Activated CD4-positive, alpha-beta T cell treated with anti-CD3 and anti-CD28 coated beads, Interleukin-2, amount 10 ng/mL, durations not matched to agents 7 days and 5 days (primary cell): ENCODE results near the gene RAB32. TPM values are rescaled to one million over a fixed set of nuclear protein-coding genes. Genes with fewer than 3 reads are reported as not detected.
"Not testable (repeated sequence)": the region's sequence is repeated elsewhere in the genome, so short reads cannot be mapped to it uniquely, and the experiment has no call there.

Experiments
- CTCF ChIA-PET: fragments of 350-600 bp; sonication (Branson Sonifier 250); formaldehyde crosslinking; loops from one replicate; lab custom pipeline; 2021; ENCODE audit warnings: antibody characterized with exemption; lab: Charles Lee
- POLR2A ChIA-PET: fragments of 350-600 bp; sonication (Branson Sonifier 250); formaldehyde crosslinking; loops from one replicate; lab custom pipeline; 2021; ENCODE audit warnings: antibody characterized with exemption; lab: Charles Lee
- DNase-seq: peaks from one replicate; pipeline ENCODE4 v3.0.0-alpha.2; 2020
- H3K27ac Mint-ChIP-seq: one replicate; pipeline ENCODE4 v1.8.0; 2021; ENCODE audit warnings: mild to moderate bottlenecking, moderate library complexity, mixed read lengths
- H3K27me3 Mint-ChIP-seq: one replicate; pipeline ENCODE4 v1.8.0; 2021; ENCODE audit warnings: mixed read lengths
- H3K36me3 Mint-ChIP-seq: one replicate; pipeline ENCODE4 v1.8.0; 2021; ENCODE audit warnings: low read depth, mixed read lengths
- H3K4me1 Mint-ChIP-seq: one replicate; pipeline ENCODE4 v1.8.0; 2021; ENCODE audit warnings: mixed read lengths
- H3K4me3 Mint-ChIP-seq: one replicate; pipeline ENCODE4 v1.8.0; 2021; ENCODE audit warnings: mild to moderate bottlenecking, moderate library complexity, mixed read lengths
- H3K9me3 Mint-ChIP-seq: one replicate; pipeline ENCODE4 v1.8.0; 2021; ENCODE audit warnings: mixed read lengths
- total RNA-seq, 2 experiments: library from RNA; stranded (reverse); gene quantifications; one replicate each; pipeline ENCODE4 v1.2.3, GENCODE V29; 2021

The RAB32 gene
- total RNA-seq, 2 experiments from 2014 or later, result 0.23 TPM; not detected in 1

GRCh38 chr6:146550911-146551310 lies 7.3 kb downstream of the RAB32 start:
- Mint-ChIP-seq H3K4me1 (no peaks in the 10 kb centered on the region), H3K9me3 (no peaks in the 10 kb centered on the region), H3K4me3 (no peak overlapping the region), H3K36me3 (no peaks in the 10 kb centered on the region), H3K27ac (no peak overlapping the region), H3K27me3 (peaks cover 4% of the 10 kb centered on the region)
- ChIA-PET POLR2A (no interaction called here), CTCF (interaction anchor here (0.6 kb wide), 1 partner anchor 14 kb away, joined by 3 read pairs; no protein-coding TSS in a partner anchor)
- DNase-seq, result no peak

DNA sequence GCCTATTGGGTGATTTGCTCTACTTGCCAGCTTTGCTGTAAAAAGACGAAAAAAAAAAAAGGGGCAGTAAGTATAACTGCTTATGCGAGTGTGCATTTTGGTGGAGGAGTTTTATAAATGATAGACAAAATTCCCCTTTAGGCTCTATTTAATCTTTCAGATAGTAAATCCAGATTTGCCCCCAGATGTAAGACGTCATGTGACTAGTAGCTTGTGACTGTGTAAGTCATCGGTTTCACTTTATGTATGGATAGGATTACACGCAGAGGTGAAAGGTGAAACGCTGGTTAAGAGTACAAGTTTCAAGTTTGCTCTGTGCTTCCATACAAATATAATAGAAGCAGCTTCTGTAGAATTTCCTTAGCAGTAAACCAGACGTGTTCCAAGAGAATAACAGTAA lies 7.9 kb downstream of the RAB32 start:
- Mint-ChIP-seq H3K9me3 (no peaks in the 10 kb centered on the region), H3K4me1 (no peaks in the 10 kb centered on the region), H3K4me3 (no peak overlapping the region), H3K27ac (no peak overlapping the region), H3K27me3 (peaks cover 2% of the 10 kb centered on the region), H3K36me3 (no peaks in the 10 kb centered on the region)
- ChIA-PET POLR2A (no interaction called here), CTCF (interaction anchor here (0.6 kb wide), 2 partner anchors 14 to 86 kb away, joined by 3 read pairs; no protein-coding TSS in a partner anchor)
- no peak for DNase-seq

DNA sequence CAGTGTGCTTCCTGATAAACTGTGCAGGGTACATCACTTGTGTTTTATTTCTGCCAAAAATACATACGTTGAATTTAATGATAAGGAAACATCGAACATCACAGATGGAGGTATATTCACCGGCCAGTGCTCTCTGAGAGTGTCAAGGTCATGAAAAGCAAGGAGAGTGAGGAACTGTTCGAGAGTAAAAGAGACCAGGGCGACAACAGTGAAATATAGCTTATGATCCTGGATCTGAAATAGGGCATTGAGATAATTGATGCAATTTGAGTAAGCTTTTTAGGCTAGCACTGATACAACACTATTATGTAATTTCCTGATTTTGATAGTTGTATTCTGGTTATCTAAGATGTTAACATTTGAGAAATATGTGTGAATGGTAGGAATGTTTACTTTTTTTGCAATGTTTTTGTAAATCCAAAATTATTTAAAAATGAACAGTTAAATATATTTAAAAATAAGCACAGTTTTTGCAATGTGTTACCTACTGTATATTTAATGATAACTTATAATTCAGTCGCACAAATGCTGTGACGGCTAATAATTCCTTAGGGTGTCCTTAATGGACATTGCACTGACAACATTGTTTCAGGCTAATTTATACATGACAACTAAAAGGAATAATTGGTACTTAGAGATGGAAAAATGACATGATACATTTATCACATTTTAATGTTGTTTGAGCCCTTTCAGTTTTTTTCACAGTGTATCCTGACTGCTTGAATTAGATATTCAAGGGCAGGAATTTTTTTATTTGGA lies 9.9 kb downstream of the RAB32 start:
- H3K36me3 Mint-ChIP-seq, result no peaks in the 10 kb centered on the region
- no peaks in the 10 kb centered on the region for H3K4me1 Mint-ChIP-seq
- no peaks in the 10 kb centered on the region for H3K9me3 Mint-ChIP-seq
- no peak overlapping the region for H3K27ac Mint-ChIP-seq
- no peak for DNase-seq
- no peak overlapping the region for H3K4me3 Mint-ChIP-seq
- POLR2A ChIA-PET, result no interaction called here
- no peaks in the 10 kb centered on the region for H3K27me3 Mint-ChIP-seq
- CTCF ChIA-PET, result no interaction called here

GRCh38 chr6:146560607-146561006 lies 17.0 kb downstream of the RAB32 start:
- Mint-ChIP-seq H3K27me3 (no peaks in the 10 kb centered on the region), H3K9me3 (no peaks in the 10 kb centered on the region), H3K4me3 (no peak overlapping the region), H3K27ac (no peak overlapping the region), H3K36me3 (no peaks in the 10 kb centered on the region), H3K4me1 (no peaks in the 10 kb centered on the region)
- CTCF ChIA-PET, result interaction anchor here (0.6 kb wide), 1 partner anchor 11 kb away, joined by 4 read pairs; no protein-coding TSS in a partner anchor
- POLR2A ChIA-PET, result no interaction called here
- no peak for DNase-seq

- H3K4me3 Mint-ChIP-seq, H3K27ac Mint-ChIP-seq, CTCF ChIA-PET, POLR2A ChIA-PET, H3K4me1 Mint-ChIP-seq, H3K36me3 Mint-ChIP-seq, H3K9me3 Mint-ChIP-seq, H3K27me3 Mint-ChIP-seq, DNase-seq: not testable (repeated sequence)
Measured at GRCh38 chr6:146566661-146567060, 23.0 kb downstream of the RAB32 start.

DNA sequence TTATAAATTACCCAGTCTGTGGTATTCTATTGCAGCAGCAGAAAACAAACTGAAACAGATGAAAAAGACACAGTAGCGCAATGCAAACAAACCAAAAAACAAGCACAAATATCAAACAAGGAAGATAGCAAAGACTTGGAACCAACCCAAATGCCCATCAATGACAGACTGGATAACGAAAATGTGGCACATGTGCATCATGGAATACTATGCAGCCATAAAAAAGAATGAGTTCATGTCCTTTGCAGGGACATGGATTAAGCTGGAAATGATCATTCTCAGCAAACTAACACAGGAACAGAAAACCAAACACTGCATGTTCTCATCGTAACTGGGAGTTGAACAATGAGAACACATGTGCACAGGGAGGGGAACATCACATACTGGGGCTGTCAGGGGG lies 25.0 kb downstream of the RAB32 start:
- H3K9me3 Mint-ChIP-seq, result not testable (repeated sequence)

DNA sequence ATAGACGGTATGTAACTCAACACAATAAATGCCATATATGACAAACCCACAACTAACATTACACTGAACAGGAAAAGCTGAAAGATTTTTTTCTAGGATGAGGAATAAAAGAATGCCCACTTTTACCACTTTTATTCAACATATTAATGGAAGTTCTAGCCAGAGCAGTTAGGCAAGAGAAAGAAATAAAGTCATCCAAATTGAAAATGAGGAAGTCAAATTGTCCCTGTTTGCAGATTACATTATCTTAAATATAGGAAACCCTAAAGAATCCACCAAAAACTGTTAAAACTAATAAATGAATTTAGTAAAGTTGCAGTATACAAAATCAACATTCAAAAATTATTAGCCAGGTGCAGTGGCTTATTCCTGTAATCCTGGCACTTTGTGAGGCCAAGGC lies 30.6 kb downstream of the RAB32 start:
- H3K4me3 Mint-ChIP-seq, result no peak overlapping the region
- H3K36me3 Mint-ChIP-seq, result no peaks in the 10 kb centered on the region
- POLR2A ChIA-PET, result no interaction called here
- H3K9me3 Mint-ChIP-seq, result no peaks in the 10 kb centered on the region
- H3K27ac Mint-ChIP-seq, result no peak overlapping the region
- DNase-seq, result no peak
- CTCF ChIA-PET, result no interaction called here
- H3K4me1 Mint-ChIP-seq, result no peaks in the 10 kb centered on the region
- H3K27me3 Mint-ChIP-seq, result no peaks in the 10 kb centered on the region

More for the DNA sequence above, 25.0 kb downstream of the RAB32 start:
- DNase-seq, CTCF ChIA-PET, H3K27ac Mint-ChIP-seq, H3K36me3 Mint-ChIP-seq, POLR2A ChIA-PET, H3K4me3 Mint-ChIP-seq, H3K27me3 Mint-ChIP-seq, H3K4me1 Mint-ChIP-seq: not testable (repeated sequence)

GRCh38 chr6:146578054-146578453 lies 34.4 kb downstream of the RAB32 start:
- ChIA-PET CTCF (no interaction called here), POLR2A (no interaction called here)
- Mint-ChIP-seq H3K27ac (no peak overlapping the region), H3K9me3 (no peaks in the 10 kb centered on the region), H3K36me3 (no peaks in the 10 kb centered on the region), H3K4me1 (no peaks in the 10 kb centered on the region), H3K27me3 (no peaks in the 10 kb centered on the region), H3K4me3 (no peak overlapping the region)
- no peak for DNase-seq

GRCh38 chr6:146581968-146582367 lies 38.3 kb downstream of the RAB32 start:
- Mint-ChIP-seq H3K27me3 (no peaks in the 10 kb centered on the region), H3K9me3 (no peaks in the 10 kb centered on the region), H3K4me1 (no peaks in the 10 kb centered on the region), H3K27ac (no peak overlapping the region), H3K4me3 (no peak overlapping the region), H3K36me3 (no peaks in the 10 kb centered on the region)
- CTCF ChIA-PET, result no interaction called here
- POLR2A ChIA-PET, result no interaction called here
- DNase-seq, result no peak

- ChIA-PET CTCF (no interaction called here), POLR2A (no interaction called here)
- DNase-seq, result no peak
- H3K4me1 Mint-ChIP-seq, result no peaks in the 10 kb centered on the region
- no peak overlapping the region for H3K27ac Mint-ChIP-seq
- no peaks in the 10 kb centered on the region for H3K36me3 Mint-ChIP-seq
- no peak overlapping the region for H3K4me3 Mint-ChIP-seq
- no peaks in the 10 kb centered on the region for H3K9me3 Mint-ChIP-seq
- H3K27me3 Mint-ChIP-seq, result no peaks in the 10 kb centered on the region
Measured at GRCh38 chr6:146582857-146583256, 39.2 kb downstream of the RAB32 start.

GRCh38 chr6:146583966-146584365 lies 40.3 kb downstream of the RAB32 start:
- ChIA-PET POLR2A (no interaction called here), CTCF (interaction anchor here (1.3 kb wide), 1 partner anchor 14 kb away, joined by 3 read pairs; no protein-coding TSS in a partner anchor)
- no peak for DNase-seq
- no peaks in the 10 kb centered on the region for H3K36me3 Mint-ChIP-seq
- no peak overlapping the region for H3K4me3 Mint-ChIP-seq
- no peaks in the 10 kb centered on the region for H3K9me3 Mint-ChIP-seq
- H3K27me3 Mint-ChIP-seq, result no peaks in the 10 kb centered on the region
- H3K27ac Mint-ChIP-seq, result no peak overlapping the region
- no peaks in the 10 kb centered on the region for H3K4me1 Mint-ChIP-seq

DNA sequence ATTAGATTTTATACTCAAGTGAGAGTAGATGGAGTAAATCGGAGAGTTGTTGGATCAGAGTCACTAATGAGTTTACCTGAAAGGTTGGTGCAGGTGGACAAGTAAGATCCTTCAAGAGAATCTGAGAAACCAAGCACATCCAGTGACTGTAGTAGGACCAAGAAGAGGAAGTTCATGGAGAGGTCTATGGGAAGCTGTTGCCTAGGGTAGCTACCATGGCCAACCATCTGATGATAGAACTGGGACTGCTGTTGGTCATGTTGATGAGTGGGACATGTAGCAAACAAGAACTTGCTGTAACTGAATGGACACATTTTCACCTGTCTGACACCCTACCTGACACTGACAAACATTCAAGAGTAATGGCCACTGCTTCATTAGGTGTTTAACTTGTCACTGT lies 43.8 kb downstream of the RAB32 start:
- no peaks in the 10 kb centered on the region for H3K4me1 Mint-ChIP-seq
- CTCF ChIA-PET, result no interaction called here
- H3K9me3 Mint-ChIP-seq, result no peaks in the 10 kb centered on the region

GRCh38 chr6:146590492-146590891 lies 46.9 kb downstream of the RAB32 start:
- CTCF ChIA-PET, result no interaction called here
- H3K27ac Mint-ChIP-seq, result no peak overlapping the region
- POLR2A ChIA-PET, result no interaction called here
- H3K27me3 Mint-ChIP-seq, result no peaks in the 10 kb centered on the region
- DNase-seq, result no peak
- no peaks in the 10 kb centered on the region for H3K4me1 Mint-ChIP-seq
- H3K36me3 Mint-ChIP-seq, result no peaks in the 10 kb centered on the region
- no peaks in the 10 kb centered on the region for H3K9me3 Mint-ChIP-seq
- no peak overlapping the region for H3K4me3 Mint-ChIP-seq

More for the DNA sequence above, 43.8 kb downstream of the RAB32 start:
- Mint-ChIP-seq H3K27me3 (no peaks in the 10 kb centered on the region), H3K4me3 (no peak overlapping the region), H3K36me3 (no peaks in the 10 kb centered on the region), H3K27ac (no peak overlapping the region)
- POLR2A ChIA-PET, result no interaction called here
- no peak for DNase-seq

DNA sequence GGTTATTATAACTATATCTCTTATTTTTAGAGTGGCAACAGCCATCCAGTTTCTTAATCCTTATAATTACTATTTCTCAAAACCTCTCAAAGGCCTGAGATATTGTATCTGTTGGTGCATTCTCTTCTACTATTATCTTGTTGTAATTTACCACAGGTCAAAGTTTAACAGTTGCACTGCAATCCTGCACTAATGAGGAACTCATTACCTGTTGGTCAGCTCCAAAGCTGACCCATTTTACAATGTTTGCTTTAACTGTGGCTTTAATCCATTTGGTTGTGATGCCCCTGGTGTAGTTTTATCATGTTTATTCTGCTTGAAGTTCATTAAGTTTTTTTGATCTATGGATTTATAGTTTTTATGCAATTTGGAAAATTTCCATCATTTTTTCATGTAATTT lies 48.8 kb downstream of the RAB32 start:
- Mint-ChIP-seq H3K27me3 (no peaks in the 10 kb centered on the region), H3K9me3 (no peaks in the 10 kb centered on the region), H3K4me1 (no peaks in the 10 kb centered on the region), H3K36me3 (no peaks in the 10 kb centered on the region), H3K27ac (no peak overlapping the region), H3K4me3 (no peak overlapping the region)
- DNase-seq, result no peak
- CTCF ChIA-PET, result interaction anchor here (1.0 kb wide), 1 partner anchor 18 kb away, joined by 3 read pairs; no protein-coding TSS in a partner anchor
- POLR2A ChIA-PET, result no interaction called here
